ENCODE data around the gene LAD1. TPM values are rescaled to one million over a fixed set of nuclear protein-coding genes. Genes with fewer than 3 reads are reported as not detected.

LAD1 gene
- total RNA-seq, 1 donor from 2014 or later, result 1.2 TPM

DNA sequence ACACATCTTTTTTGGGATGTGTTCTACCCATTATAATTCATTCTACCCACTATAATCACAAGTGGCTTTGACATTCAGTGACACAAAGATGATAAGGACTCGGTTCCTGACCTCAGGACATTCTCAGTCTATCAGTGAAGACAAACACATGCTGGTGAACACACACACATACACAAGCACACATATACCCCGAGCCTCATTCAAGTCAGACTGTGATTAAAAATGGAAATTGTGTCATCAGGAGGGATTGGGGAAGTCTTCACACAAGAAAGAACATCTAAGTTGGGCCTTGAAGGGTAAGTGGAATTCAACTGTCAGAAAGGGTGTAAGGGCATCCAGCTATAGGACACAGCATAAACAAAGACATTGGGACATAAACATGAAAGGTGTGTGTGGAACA, 2.6 kb upstream of the LAD1 start:
- H3K27ac Mint-ChIP-seq (ENCODE audit: unreplicated experiment), result no peak overlapping the region
- Histone ChIP-seq H3K27ac (ENCODE audit: low read depth, low read length) (no peak overlapping the region), H3K4me1 (ENCODE audit: insufficient read depth, low read length) (no peaks in the 10 kb centered on the region), H3K36me3 (ENCODE audit: insufficient read depth, low read length) (no peaks in the 10 kb centered on the region), H3K27me3 (ENCODE audit: insufficient read depth, low read length) (peaks cover 69% of the 10 kb centered on the region), H3K79me2 (ENCODE audit: insufficient read depth, low read length) (no peaks in the 10 kb centered on the region), H3K9ac (ENCODE audit: low read length) (no peak overlapping the region), H2AFZ (ENCODE audit: low read depth, low read length) (no peak overlapping the region), H3K9me3 (ENCODE audit: insufficient read depth, low read depth, low read length) (peaks cover 2% of the 10 kb centered on the region), H3K4me2 (ENCODE audit: low read length) (no peak overlapping the region), H4K20me1 (ENCODE audit: insufficient read depth, low read length) (no peaks in the 10 kb centered on the region), H3K4me3 (ENCODE audit: insufficient read depth, low read depth, low read length) (no peak overlapping the region)
- H3K36me3 Mint-ChIP-seq (ENCODE audit: low read depth, unreplicated experiment), result no peaks in the 10 kb centered on the region
- TF ChIP-seq CTCF (IDR thresholded peaks at IDR 0.05; ENCODE audit: insufficient read depth, low read depth, low read length) (no peak), EZH2 (IDR thresholded peaks at IDR 0.05; ENCODE audit: insufficient read depth, low read length) (no peak)
- DNase-seq (ENCODE audit: low read depth), result no peak
- H3K27me3 Mint-ChIP-seq (ENCODE audit: low read depth, unreplicated experiment), result peaks cover 26% of the 10 kb centered on the region
- H3K4me3 Mint-ChIP-seq (ENCODE audit: unreplicated experiment), result no peak overlapping the region
- FAIRE-seq, result no peak
- peaks cover 9% of the 10 kb centered on the region for H3K4me1 Mint-ChIP-seq (ENCODE audit: low read depth, unreplicated experiment)
- H3K9me3 Mint-ChIP-seq (ENCODE audit: unreplicated experiment), result no peaks in the 10 kb centered on the region

DNA sequence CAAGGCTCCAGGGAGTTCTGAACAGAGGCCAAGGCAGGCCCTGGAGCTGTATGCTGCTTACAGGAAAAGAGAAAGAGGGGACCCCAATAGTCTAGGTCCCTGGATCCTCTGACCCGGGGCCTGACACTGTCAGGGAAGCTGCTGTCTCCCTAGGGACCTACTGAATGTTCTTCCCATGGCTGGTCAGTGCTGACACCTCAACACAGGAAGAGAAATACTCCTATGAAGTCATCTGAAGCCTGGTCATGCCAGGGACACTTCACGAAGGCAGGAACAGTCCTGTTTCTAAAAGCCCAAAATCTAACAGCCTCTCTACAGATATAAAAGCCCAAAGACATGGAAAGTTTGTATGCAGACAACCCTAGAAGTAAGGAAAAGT, 1.7 kb upstream of the LAD1 start:
- Histone ChIP-seq H3K9me3 (ENCODE audit: insufficient read depth, low read depth, low read length) (peaks cover 2% of the 10 kb centered on the region), H3K4me2 (ENCODE audit: low read length) (no peak overlapping the region), H3K79me2 (ENCODE audit: insufficient read depth, low read length) (no peaks in the 10 kb centered on the region), H3K4me3 (ENCODE audit: insufficient read depth, low read depth, low read length) (no peak overlapping the region), H4K20me1 (ENCODE audit: insufficient read depth, low read length) (no peaks in the 10 kb centered on the region), H3K27ac (ENCODE audit: low read depth, low read length) (no peak overlapping the region), H3K36me3 (ENCODE audit: insufficient read depth, low read length) (no peaks in the 10 kb centered on the region), H2AFZ (ENCODE audit: low read depth, low read length) (no peak overlapping the region), H3K4me1 (ENCODE audit: insufficient read depth, low read length) (no peaks in the 10 kb centered on the region), H3K27me3 (ENCODE audit: insufficient read depth, low read length) (peaks cover 69% of the 10 kb centered on the region), H3K9ac (ENCODE audit: low read length) (no peak overlapping the region)
- no peak for TF ChIP-seq CTCF (IDR thresholded peaks at IDR 0.05; ENCODE audit: insufficient read depth, low read depth, low read length)
- TF ChIP-seq EZH2 (IDR thresholded peaks at IDR 0.05; ENCODE audit: insufficient read depth, low read length), result no peak
- Mint-ChIP-seq H3K4me1 (ENCODE audit: low read depth, unreplicated experiment) (peaks cover 15% of the 10 kb centered on the region), H3K27me3 (ENCODE audit: low read depth, unreplicated experiment) (peaks cover 24% of the 10 kb centered on the region), H3K4me3 (ENCODE audit: unreplicated experiment) (no peak overlapping the region), H3K9me3 (ENCODE audit: unreplicated experiment) (no peaks in the 10 kb centered on the region), H3K27ac (ENCODE audit: unreplicated experiment) (no peak overlapping the region), H3K36me3 (ENCODE audit: low read depth, unreplicated experiment) (peaks cover 3% of the 10 kb centered on the region)
- no peak for DNase-seq (ENCODE audit: low read depth)
- FAIRE-seq, result no peak

DNA sequence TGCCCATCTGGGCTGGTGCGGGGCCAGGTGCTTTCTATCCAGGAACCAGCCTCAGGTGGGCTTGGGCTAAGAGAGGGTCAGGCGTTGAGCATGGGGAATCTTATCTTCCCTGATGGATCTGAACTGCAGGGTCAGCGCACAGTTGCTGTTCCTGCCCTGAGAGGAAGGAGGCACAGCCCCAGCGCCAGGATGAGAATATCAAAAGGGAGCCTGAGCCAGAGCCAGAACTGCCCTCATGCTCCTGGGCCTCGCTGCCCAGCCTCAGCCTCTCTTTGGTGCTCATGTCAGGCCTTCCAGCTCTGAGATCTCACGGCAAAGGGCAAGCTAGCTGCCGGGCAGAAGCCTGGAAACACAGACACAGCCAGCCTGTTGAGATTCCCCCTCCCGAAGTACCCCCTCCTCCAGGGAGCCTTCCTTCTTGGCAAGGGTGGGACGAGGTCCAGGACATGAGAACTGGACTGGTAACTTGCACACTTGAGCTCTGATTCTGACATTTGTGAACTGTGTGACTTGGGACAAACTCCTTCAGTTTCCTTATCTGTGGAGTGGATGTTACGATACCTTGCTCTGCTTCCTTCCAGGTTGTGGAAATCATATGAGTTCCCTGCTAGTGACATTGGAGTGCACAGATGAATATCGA, 1.2 kb upstream of the LAD1 start:
- no peak overlapping the region for H3K4me3 ChIP-seq (ENCODE audit: insufficient read depth, low read depth, low read length)
- H3K4me1 ChIP-seq (ENCODE audit: insufficient read depth, low read length), result no peaks in the 10 kb centered on the region
- TF ChIP-seq EZH2 (IDR thresholded peaks at IDR 0.05; ENCODE audit: insufficient read depth, low read length) (no peak), CTCF (IDR thresholded peaks at IDR 0.05; ENCODE audit: insufficient read depth, low read depth, low read length) (no peak)
- no peak overlapping the region for H3K4me3 Mint-ChIP-seq (ENCODE audit: unreplicated experiment)
- DNase-seq (ENCODE audit: low read depth) (no peak), FAIRE-seq (no peak)
- H3K27me3 ChIP-seq (ENCODE audit: insufficient read depth, low read length), result peaks cover 69% of the 10 kb centered on the region
- no peak overlapping the region for H2AFZ ChIP-seq (ENCODE audit: low read depth, low read length)
- H3K36me3 ChIP-seq (ENCODE audit: insufficient read depth, low read length), result no peaks in the 10 kb centered on the region
- H3K9me3 Mint-ChIP-seq (ENCODE audit: unreplicated experiment), result no peaks in the 10 kb centered on the region
- H3K27ac ChIP-seq (ENCODE audit: low read depth, low read length), result no peak overlapping the region
- peaks cover 3% of the 10 kb centered on the region for H3K36me3 Mint-ChIP-seq (ENCODE audit: low read depth, unreplicated experiment)
- no peak overlapping the region for H3K27ac Mint-ChIP-seq (ENCODE audit: unreplicated experiment)
- H3K9ac ChIP-seq (ENCODE audit: low read length), result no peak overlapping the region
- peaks cover 28% of the 10 kb centered on the region for H3K27me3 Mint-ChIP-seq (ENCODE audit: low read depth, unreplicated experiment)
- no peak overlapping the region for H3K4me2 ChIP-seq (ENCODE audit: low read length)
- no peaks in the 10 kb centered on the region for H3K79me2 ChIP-seq (ENCODE audit: insufficient read depth, low read length)
- peaks cover 14% of the 10 kb centered on the region for H3K4me1 Mint-ChIP-seq (ENCODE audit: low read depth, unreplicated experiment)
- no peaks in the 10 kb centered on the region for H4K20me1 ChIP-seq (ENCODE audit: insufficient read depth, low read length)
- peaks cover 2% of the 10 kb centered on the region for H3K9me3 ChIP-seq (ENCODE audit: insufficient read depth, low read depth, low read length)

Measured in astrocyte (in vitro differentiated cells and primary cell).